Inflammatory macrophage treated with lipopolysaccharide for 4 hours (primary cell): ENCODE data around the gene IGF1.

Experiments used
- DNase-seq: peaks from one replicate; pipeline ENCODE4 v3.0.0-alpha.2; 2020

The IGF1 gene

DNA sequence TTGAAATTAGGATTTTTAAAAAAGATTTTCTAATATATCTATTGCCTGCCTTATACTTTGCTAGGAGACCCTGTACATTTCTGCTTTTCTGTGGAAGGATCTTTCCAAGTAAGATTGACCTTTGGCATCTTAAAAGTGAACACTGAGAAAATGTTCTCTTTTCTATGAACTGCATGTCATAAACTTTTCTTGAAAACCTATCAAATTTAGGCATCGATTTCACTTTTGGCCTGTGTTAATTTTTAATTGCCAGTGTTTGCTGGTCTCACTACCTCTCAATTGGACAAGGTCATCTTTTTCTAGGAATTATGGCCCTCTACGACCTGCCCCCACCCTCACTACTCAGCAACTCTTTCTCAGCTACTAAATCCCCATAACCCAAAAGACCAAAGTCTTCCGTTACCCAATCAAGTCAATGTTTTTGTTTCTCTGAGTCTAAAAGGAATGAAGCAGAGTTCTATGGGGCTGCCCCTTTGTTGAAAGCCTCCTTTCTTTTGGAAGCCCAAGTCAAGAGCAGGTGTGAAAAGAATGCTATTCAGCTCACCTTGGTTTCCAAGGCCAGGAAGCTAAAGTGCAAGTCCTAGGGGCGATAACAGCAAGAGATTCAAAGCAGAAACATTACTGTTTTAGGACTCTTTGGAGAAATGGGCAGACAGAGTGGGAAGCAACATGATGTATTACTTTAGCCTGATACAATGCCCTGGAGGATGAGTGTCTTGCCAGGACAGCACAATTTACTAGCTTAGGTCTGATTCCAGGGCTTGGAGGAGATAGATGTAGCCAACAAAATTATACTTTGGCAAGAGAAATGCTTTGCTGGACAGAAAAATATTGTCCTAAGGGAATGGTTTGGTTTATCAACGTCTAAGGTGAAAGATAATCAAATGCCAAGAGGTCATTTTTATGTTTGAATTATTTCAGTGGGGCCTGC lies 55.0 kb downstream of the IGF1 start:
- DNase-seq: no peak

- DNase-seq: no peak
Measured at GRCh38 chr12:102423462-102423861, 56.9 kb downstream of the IGF1 start.

DNA sequence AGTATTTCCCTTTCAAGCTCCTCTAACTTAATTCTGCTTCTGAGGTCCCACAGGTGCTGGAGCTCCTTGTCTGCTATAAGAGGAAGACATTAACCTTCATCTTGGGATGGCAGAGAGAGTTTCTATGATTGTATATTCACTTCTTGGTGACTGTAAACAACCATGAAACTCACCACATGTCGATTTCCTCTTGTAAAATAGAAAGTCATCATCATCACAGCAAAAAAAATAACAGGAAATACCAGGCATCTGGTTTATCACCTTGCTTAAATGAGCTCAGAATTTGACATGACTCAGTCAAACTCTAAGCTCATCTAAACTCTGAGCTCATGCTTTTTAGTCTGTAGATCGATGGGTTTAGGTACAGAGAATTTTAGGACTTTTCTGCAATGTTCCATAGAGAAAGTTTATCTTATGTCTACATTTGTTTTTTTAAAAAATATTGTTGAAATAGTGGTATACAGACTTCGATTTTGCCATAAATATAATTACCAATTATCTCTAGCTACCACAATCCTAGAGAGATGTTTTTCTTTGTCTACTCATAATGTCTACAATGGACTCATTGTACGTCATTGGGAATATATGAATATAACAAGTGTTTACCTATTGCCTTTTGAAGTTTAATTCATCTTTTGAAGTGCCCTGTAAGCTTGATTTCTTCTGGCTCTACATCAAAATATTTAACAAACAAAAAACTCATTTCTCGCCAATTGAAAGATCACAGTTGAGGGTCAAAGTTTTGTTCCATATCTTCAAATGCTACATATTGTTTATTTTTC lies 58.4 kb downstream of the IGF1 start:
- DNase-seq: no peak

GRCh38 chr12:102419094-102419764 lies 61.1 kb downstream of the IGF1 start:
- DNase-seq: no peak

DNA sequence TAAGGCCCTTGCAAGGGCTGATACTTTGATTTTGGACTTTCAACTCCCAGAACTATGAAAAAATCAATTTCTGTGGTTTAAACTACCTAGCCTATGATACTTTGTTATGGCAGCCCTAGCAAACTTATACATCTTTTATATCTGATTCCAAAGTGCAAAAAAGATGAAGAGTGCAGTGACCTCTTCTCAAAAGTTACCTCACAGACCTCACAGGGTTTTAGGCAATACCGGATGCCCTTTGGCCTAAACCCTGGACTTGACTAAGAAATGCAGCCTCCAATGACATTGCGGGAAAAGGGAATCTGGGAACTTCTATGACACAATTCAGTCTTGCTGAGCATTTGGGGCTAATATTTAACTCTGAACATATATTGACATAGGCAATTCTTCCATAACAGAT lies 63.3 kb downstream of the IGF1 start:
- DNase-seq: no peak

DNA sequence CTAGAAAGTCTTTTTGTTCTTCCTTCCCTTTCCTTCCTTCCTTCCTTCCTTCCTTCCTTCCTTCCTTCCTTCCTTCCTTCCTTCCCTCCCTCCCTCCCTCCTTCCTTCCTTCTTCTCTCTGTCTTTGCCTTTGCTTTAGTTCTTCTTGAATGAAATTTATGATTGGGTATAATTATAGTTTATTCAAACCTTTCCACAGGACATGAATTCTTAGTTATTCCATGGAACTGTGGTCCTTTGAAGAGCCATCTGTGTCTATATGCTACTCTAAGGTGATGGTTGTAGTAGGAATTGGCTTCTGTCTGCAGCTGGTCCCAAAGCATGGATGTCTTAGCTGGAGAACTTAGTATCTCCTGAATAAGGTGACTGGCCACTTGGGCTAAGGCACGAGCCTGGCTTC lies 64.8 kb downstream of the IGF1 start:
- no peak for DNase-seq

DNA sequence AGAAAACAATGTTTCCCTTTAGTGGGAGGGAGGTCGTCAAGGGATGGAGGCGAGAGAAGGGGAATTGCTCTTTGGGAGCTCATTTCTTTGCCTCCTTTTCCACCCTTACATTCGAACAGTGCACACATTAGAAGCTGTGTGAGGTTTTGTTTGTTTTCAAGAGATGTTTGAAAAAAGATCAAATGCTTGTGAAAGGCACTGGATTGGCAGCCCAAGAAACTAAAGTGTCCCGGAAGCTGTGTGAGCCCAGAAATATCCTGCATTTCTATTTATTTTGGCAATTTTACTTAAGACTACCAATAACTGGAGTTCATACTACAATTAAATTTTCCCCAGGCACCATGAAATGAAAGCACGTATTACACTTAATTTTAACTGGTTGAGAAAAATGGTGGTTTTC lies 67.0 kb downstream of the IGF1 start:
- no peak for DNase-seq

DNA sequence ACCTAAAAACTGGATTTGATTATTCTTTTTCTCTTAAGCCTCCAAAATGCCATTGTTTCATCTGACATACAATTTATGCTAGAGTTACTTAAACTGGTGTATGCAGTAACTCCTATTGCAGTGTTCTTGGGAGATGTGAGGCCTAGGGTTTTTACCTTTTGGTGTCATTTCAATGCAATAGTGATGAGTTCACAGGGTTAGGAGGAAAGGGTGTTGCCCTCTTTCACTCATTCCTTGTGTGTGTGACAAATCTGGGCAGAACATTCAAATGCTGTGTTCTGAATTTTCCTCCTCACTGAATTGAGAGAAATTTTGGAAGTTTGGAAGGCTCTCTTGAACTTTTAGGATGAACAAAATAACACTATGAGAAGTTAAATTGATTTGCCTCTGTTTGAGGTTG lies 69.9 kb downstream of the IGF1 start:
- no peak for DNase-seq

DNA sequence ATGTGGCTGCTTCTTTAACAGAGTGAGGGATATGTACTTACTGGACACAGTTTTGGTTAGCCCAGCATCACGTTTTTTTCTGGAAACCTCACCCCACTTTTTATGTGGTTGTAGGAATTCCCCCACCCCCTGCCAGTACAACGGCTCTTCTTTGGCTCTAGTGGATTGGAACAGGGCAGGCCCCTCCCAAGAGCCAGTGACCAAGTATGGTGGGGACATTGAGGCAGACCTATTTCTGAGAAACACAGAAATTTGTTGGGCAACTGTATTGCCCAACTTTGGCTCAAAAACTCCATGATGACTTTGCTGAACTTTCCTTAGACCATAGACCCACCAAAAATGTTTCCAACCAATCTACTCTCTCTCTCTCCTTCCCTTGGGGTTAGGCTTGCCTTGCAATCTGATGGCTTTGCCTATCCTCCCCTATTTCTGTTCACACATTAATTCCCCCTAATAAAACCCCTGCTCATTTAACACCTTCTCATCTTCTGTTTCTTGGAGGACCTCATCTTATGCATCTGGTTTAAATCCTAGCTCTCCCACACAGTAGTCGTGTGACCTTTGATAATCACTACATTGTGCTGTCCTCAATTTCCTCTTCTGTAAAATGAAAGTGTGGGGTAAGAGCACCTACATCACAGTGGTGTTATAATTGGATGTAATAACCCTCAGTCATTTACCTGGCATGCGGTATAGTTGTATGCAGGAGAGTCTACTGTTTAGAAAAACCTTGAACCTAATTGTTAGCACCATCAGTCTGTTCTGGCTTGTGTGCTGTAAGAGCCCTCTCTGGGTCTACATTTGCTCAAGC lies 71.7 kb downstream of the IGF1 start:
- DNase-seq: no peak

DNA sequence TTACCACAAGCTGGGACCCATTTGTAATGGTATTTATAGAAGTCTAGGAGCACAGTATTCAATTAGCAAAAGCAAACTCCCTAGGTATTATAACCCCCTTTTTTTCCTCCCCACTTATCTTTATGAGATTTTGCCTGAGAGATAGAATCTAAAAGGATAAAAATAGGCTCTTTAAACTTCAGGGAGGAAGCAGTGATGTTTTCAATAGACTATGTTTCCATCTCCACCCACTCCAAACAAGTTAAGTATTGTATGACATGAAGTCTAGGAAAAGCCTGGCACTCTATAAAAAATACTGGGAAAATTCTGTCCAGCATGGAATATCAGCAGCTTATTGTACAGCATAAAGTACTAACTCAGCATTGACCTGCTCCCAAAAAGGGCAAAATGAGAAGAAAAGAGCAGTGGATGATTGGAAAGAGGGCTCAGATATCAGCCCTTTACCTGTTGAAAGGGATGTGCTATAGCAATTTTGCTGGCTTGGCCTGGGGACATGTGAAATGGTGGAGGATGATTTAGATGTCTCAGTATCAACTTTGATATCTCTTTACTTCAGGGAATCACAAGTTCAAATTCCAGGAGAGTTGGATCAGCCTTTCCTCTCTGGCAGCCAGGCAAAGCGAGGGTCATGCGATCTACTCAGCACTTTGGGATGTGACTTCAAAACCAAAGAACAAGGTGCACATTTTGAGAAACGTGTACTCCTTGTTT lies 72.4 kb downstream of the IGF1 start:
- no peak for DNase-seq

DNA sequence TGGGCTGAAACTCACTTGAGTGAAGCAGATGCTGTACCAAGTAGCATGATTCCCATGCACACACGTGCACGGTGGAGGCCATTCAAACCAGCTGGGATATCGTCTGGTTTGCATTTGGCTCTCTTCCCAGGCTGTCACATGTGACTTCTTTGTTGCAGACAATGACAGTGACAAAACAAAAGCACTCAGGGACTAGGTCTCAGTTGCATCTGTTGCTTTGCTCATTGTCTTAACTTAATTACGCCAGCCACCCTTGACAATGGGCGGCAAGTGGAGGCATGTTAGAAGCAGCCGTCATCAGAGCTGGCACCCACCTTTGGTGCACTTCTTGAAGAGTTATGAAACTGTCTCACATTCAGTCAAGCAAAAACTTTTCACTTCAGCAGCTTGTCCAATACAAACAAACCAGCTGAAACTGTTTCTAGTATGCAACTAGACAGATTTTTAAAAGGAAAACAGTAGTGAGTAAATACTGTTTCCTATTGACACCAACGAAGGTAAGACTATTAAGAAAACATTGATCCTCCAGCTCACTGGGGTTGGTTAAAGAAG lies 74.3 kb downstream of the IGF1 start:
- DNase-seq: no peak

GRCh38 chr12:102401087-102401486 lies 79.3 kb downstream of the IGF1 start:
- no peak for DNase-seq

GRCh38 chr12:102399653-102400052 lies 80.7 kb downstream of the IGF1 start:
- DNase-seq: no peak

DNA sequence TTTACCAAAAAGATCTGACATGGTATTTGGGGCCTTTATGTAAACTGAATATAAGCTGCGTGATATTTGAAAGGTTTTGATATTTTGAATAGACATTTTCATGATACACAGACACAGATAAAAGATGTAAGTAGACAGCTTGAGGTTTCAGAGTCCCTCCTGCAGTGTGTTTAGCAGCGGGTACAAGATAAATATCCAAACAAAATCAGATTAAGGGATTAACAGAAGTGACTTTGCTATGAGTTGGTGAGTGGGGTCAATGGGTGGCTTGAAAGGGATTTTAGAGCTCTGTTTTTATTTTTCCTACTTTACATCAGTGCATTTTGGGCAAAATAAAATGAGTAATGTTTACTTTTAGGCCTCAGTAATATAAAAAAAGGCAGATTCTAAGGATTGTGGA lies 84.1 kb downstream of the IGF1 start:
- no peak for DNase-seq

GRCh38 chr12:102394200-102394599 lies 86.2 kb downstream of the IGF1 start:
- no peak for DNase-seq

DNA sequence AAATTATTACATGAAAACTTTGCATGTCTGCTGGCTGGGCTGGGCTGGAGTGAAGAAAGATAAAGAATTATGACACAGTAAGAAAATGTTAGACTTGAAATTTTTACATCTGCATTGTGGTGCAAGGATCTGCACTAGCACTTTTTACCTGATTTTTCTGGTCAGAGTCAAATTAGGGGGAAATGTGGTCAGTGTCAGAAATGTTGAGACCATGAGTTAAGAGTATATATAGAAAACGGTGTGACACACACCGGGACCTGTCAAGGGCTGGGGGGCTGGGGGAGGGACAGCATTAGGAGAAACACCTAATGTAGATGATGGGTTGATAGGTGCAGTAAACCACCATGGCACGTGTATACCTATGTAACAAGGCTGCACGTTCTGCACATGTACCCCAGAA lies 90.3 kb downstream of the IGF1 start:
- DNase-seq: no peak

DNA sequence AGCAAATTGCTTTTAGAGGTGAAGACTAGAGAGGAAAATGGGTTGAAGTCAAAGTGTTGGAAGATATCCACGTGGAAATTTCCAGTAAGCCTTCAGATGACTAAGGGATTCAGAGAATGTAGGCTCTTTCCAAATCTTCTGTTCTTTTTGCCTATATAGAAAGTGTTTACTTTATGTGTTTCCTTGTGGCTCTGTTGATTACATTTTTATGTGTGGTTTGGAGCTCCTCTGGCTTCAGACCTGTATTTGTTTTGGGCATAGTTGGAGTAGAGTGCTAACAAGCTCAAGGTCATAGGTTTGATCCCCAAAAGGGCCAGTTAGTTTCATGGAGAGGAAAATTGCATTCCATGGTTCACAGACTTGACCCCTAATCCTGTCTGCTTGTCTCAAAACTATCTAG lies 91.9 kb downstream of the IGF1 start:
- DNase-seq: no peak

DNA sequence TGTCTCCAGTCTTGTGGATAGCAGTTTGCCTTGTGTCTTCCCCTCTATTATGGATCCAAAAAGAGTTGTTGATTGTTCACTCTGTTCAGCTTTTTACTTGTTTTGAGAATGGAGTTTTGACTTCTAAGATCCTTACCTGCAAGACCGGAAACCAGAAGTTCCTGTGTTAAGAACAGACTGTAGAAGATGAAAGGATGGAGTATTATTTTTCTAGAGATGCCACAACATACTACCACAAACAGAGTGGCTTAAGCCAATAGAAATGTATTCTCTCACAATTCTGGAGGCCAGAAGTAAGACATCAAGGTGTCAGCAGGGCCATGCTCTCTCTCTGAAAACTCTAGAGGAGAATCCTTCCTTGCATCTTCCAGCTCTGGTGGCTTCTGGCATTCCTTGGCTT lies 95.0 kb downstream of the IGF1 start:
- DNase-seq: no peak

GRCh38 chr12:102379346-102380162 lies 100.8 kb downstream of the IGF1 start:
- DNase-seq: no peak

DNA sequence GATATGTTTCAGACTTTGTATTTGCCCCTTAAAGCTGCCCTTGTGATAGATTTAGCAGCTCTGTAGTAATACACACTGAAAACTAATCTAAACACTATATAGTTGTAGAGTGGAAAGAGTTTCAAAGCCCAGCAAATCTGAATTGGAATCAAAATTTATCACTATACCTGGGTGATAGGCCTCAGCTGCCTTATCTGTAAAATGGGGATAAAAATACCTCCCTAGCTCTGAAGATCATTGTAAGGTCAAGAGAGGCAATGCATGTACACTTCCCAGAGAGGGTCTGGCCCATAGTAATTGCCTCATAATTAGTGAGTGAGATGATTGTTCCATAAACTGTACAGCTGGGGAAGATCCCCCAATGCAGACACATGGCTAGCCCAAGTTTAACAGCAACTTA lies 103.6 kb downstream of the IGF1 start:
- no peak for DNase-seq
